Measurements from ENCODE around the gene APEX2.
"Not testable (repeated sequence)": the region's sequence is repeated elsewhere in the genome, so short reads cannot be mapped to it uniquely, and the experiment has no call there.

APEX2 gene

GRCh38 chrX:55026840-55027239, 26.7 kb downstream of the APEX2 start:
- H3K9ac ChIP-seq (ENCODE audit: low read depth, low read length): no peak overlapping the region
- H3K36me3 ChIP-seq (ENCODE audit: control insufficient read depth, insufficient read depth, low read length): no peaks in the 10 kb centered on the region
- H3K4me3 ChIP-seq (ENCODE audit: low read depth, low read length): no peak overlapping the region
- no peaks in the 10 kb centered on the region for H3K4me1 ChIP-seq (ENCODE audit: control insufficient read depth, insufficient read depth, low read length)
- no peaks in the 10 kb centered on the region for H3K9me3 ChIP-seq (ENCODE audit: control insufficient read depth, insufficient read depth, low read length)
- H3K27me3 ChIP-seq (ENCODE audit: control insufficient read depth, insufficient read depth, low read length): no peaks in the 10 kb centered on the region

- H3K4me3 ChIP-seq (ENCODE audit: low read depth, low read length): no peak overlapping the region
- no peaks in the 10 kb centered on the region for H3K36me3 ChIP-seq (ENCODE audit: control insufficient read depth, insufficient read depth, low read length)
- H3K4me1 ChIP-seq (ENCODE audit: control insufficient read depth, insufficient read depth, low read length): no peaks in the 10 kb centered on the region
- no peaks in the 10 kb centered on the region for H3K27me3 ChIP-seq (ENCODE audit: control insufficient read depth, insufficient read depth, low read length)
- no peaks in the 10 kb centered on the region for H3K9me3 ChIP-seq (ENCODE audit: control insufficient read depth, insufficient read depth, low read length)
- no peak overlapping the region for H3K9ac ChIP-seq (ENCODE audit: low read depth, low read length)
These were observed 27.9 kb downstream of the APEX2 start for GRCh38 chrX:55028040-55028439.

GRCh38 chrX:55028611-55029010, 28.4 kb downstream of the APEX2 start:
- Histone ChIP-seq H3K9me3 (ENCODE audit: control insufficient read depth, insufficient read depth, low read length) (no peaks in the 10 kb centered on the region), H3K4me1 (ENCODE audit: control insufficient read depth, insufficient read depth, low read length) (no peaks in the 10 kb centered on the region), H3K4me3 (ENCODE audit: low read depth, low read length) (no peak overlapping the region), H3K27me3 (ENCODE audit: control insufficient read depth, insufficient read depth, low read length) (no peaks in the 10 kb centered on the region), H3K9ac (ENCODE audit: low read depth, low read length) (no peak overlapping the region), H3K36me3 (ENCODE audit: control insufficient read depth, insufficient read depth, low read length) (no peaks in the 10 kb centered on the region)

- H3K9ac ChIP-seq (ENCODE audit: low read depth, low read length): no peak overlapping the region
- H3K9me3 ChIP-seq (ENCODE audit: control insufficient read depth, insufficient read depth, low read length): no peaks in the 10 kb centered on the region
- no peaks in the 10 kb centered on the region for H3K4me1 ChIP-seq (ENCODE audit: control insufficient read depth, insufficient read depth, low read length)
- no peaks in the 10 kb centered on the region for H3K27me3 ChIP-seq (ENCODE audit: control insufficient read depth, insufficient read depth, low read length)
- H3K4me3 ChIP-seq (ENCODE audit: low read depth, low read length): no peak overlapping the region
- no peaks in the 10 kb centered on the region for H3K36me3 ChIP-seq (ENCODE audit: control insufficient read depth, insufficient read depth, low read length)
These were observed 29.1 kb downstream of the APEX2 start for GRCh38 chrX:55029291-55029690.

- Histone ChIP-seq H3K36me3 (ENCODE audit: control insufficient read depth, insufficient read depth, low read length) (no peaks in the 10 kb centered on the region), H3K27me3 (ENCODE audit: control insufficient read depth, insufficient read depth, low read length) (no peaks in the 10 kb centered on the region), H3K4me3 (ENCODE audit: low read depth, low read length) (no peak within 1 kb of the TSS), H3K9ac (ENCODE audit: low read depth, low read length) (no peak within 1 kb of the TSS), H3K4me1 (ENCODE audit: control insufficient read depth, insufficient read depth, low read length) (no peaks in the 10 kb centered on the region), H3K9me3 (ENCODE audit: control insufficient read depth, insufficient read depth, low read length) (no peaks in the 10 kb centered on the region)
These were observed 30.4 kb downstream of the APEX2 start, which contains the start of gene ALAS2 for GRCh38 chrX:55030271-55031205. Gene ALAS2, minus strand, starts transcription at chrX:55030977. Its CDS starts 4,977 bp downstream, at chrX:55026000.

- H3K4me3 ChIP-seq (ENCODE audit: low read depth, low read length): no peak overlapping the region
- H3K36me3 ChIP-seq (ENCODE audit: control insufficient read depth, insufficient read depth, low read length): no peaks in the 10 kb centered on the region
- H3K9ac ChIP-seq (ENCODE audit: low read depth, low read length): no peak overlapping the region
- H3K4me1 ChIP-seq (ENCODE audit: control insufficient read depth, insufficient read depth, low read length): no peaks in the 10 kb centered on the region
- no peaks in the 10 kb centered on the region for H3K27me3 ChIP-seq (ENCODE audit: control insufficient read depth, insufficient read depth, low read length)
- H3K9me3 ChIP-seq (ENCODE audit: control insufficient read depth, insufficient read depth, low read length): no peaks in the 10 kb centered on the region
These were observed 33.3 kb downstream of the APEX2 start for GRCh38 chrX:55033429-55033828.

- Histone ChIP-seq H3K4me3 (ENCODE audit: low read depth, low read length) (no peak overlapping the region), H3K9me3 (ENCODE audit: control insufficient read depth, insufficient read depth, low read length) (no peaks in the 10 kb centered on the region), H3K9ac (ENCODE audit: low read depth, low read length) (no peak overlapping the region), H3K4me1 (ENCODE audit: control insufficient read depth, insufficient read depth, low read length) (no peaks in the 10 kb centered on the region), H3K27me3 (ENCODE audit: control insufficient read depth, insufficient read depth, low read length) (no peaks in the 10 kb centered on the region), H3K36me3 (ENCODE audit: control insufficient read depth, insufficient read depth, low read length) (no peaks in the 10 kb centered on the region)
These were observed 39.3 kb downstream of the APEX2 start for GRCh38 chrX:55039471-55039870.

- Histone ChIP-seq H3K4me1 (ENCODE audit: control insufficient read depth, insufficient read depth, low read length) (no peaks in the 10 kb centered on the region), H3K36me3 (ENCODE audit: control insufficient read depth, insufficient read depth, low read length) (no peaks in the 10 kb centered on the region), H3K9ac (ENCODE audit: low read depth, low read length) (no peak overlapping the region), H3K4me3 (ENCODE audit: low read depth, low read length) (no peak overlapping the region), H3K9me3 (ENCODE audit: control insufficient read depth, insufficient read depth, low read length) (no peaks in the 10 kb centered on the region), H3K27me3 (ENCODE audit: control insufficient read depth, insufficient read depth, low read length) (no peaks in the 10 kb centered on the region)
These were observed 41.4 kb downstream of the APEX2 start for GRCh38 chrX:55041514-55041913.

GRCh38 chrX:55050599-55050998, 50.4 kb downstream of the APEX2 start:
- not testable (repeated sequence) for H3K9me3 ChIP-seq (ENCODE audit: control insufficient read depth, insufficient read depth, low read length); H3K36me3 ChIP-seq (ENCODE audit: control insufficient read depth, insufficient read depth, low read length); H3K9ac ChIP-seq (ENCODE audit: low read depth, low read length); H3K4me3 ChIP-seq (ENCODE audit: low read depth, low read length); H3K4me1 ChIP-seq (ENCODE audit: control insufficient read depth, insufficient read depth, low read length); H3K27me3 ChIP-seq (ENCODE audit: control insufficient read depth, insufficient read depth, low read length)

- Histone ChIP-seq H3K4me3 (ENCODE audit: low read depth, low read length) (no peak overlapping the region), H3K9ac (ENCODE audit: low read depth, low read length) (no peak overlapping the region), H3K4me1 (ENCODE audit: control insufficient read depth, insufficient read depth, low read length) (no peaks in the 10 kb centered on the region)
These were observed 56.9 kb downstream of the APEX2 start for GRCh38 chrX:55056820-55057674.

GRCh38 chrX:55057675-55058249, 57.6 kb downstream of the APEX2 start:
- no peak overlapping the region for H3K9ac ChIP-seq (ENCODE audit: low read depth, low read length)
- no peaks in the 10 kb centered on the region for H3K9me3 ChIP-seq (ENCODE audit: control insufficient read depth, insufficient read depth, low read length)
- H3K4me3 ChIP-seq (ENCODE audit: low read depth, low read length): no peak overlapping the region

More at GRCh38 chrX:55056820-55057674, 56.9 kb downstream of the APEX2 start:
- Histone ChIP-seq H3K36me3 (ENCODE audit: control insufficient read depth, insufficient read depth, low read length) (no peaks in the 10 kb centered on the region), H3K9me3 (ENCODE audit: control insufficient read depth, insufficient read depth, low read length) (no peaks in the 10 kb centered on the region), H3K27me3 (ENCODE audit: control insufficient read depth, insufficient read depth, low read length) (no peaks in the 10 kb centered on the region)

More at GRCh38 chrX:55057675-55058249, 57.6 kb downstream of the APEX2 start:
- Histone ChIP-seq H3K36me3 (ENCODE audit: control insufficient read depth, insufficient read depth, low read length) (no peaks in the 10 kb centered on the region), H3K4me1 (ENCODE audit: control insufficient read depth, insufficient read depth, low read length) (no peaks in the 10 kb centered on the region), H3K27me3 (ENCODE audit: control insufficient read depth, insufficient read depth, low read length) (no peaks in the 10 kb centered on the region)
